ENCODE data around the gene FRYL. TPM values are rescaled to one million over a fixed set of nuclear protein-coding genes. Genes with fewer than 3 reads are reported as not detected.

FRYL gene
- total RNA-seq, 1 donor from 2014 or later, result 30.8 TPM

DNA sequence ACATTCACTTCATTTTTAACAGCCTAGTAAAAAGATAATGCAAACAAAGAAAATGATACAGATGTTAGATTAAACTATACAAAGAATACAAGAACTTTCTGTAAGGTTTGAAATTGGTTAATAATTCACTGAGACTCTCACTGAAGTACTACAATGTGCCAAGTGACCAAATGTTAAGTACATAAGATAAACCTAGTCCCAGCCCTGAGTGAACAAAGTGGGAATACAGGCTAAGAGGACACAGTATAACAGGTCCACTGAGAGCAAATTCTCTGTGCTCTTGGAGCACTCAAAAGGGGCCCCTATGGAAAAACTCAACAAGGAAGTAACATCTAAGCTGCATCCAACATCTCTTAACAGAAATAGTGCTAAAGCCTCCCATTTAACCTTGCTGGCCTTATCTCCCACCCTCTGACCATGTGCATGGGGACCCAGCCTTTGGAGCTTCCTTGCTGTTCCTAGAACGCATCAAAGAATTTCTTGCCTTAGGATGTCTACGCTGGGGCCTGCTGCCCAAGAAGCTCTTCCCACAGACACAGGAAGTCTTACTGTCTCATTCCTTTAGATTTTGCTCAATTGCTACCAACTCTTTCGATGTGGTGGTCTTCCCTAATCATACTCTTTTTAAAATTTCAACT, 176.6 kb downstream of the FRYL start:
- Mint-ChIP-seq H3K4me3 (ENCODE audit: unreplicated experiment) (no peak overlapping the region), H3K9me3 (ENCODE audit: low read depth) (no peaks in the 10 kb centered on the region), H3K4me1 (ENCODE audit: low read depth) (peaks cover 18% of the 10 kb centered on the region), H3K27me3 (ENCODE audit: low read depth) (no peaks in the 10 kb centered on the region), H3K36me3 (ENCODE audit: low read depth) (peaks cover 1% of the 10 kb centered on the region), H3K27ac (ENCODE audit: unreplicated experiment) (no peak overlapping the region)
- DNase-seq (ENCODE audit: low spot score), result no peak
- TF ChIP-seq, protein P1, sequence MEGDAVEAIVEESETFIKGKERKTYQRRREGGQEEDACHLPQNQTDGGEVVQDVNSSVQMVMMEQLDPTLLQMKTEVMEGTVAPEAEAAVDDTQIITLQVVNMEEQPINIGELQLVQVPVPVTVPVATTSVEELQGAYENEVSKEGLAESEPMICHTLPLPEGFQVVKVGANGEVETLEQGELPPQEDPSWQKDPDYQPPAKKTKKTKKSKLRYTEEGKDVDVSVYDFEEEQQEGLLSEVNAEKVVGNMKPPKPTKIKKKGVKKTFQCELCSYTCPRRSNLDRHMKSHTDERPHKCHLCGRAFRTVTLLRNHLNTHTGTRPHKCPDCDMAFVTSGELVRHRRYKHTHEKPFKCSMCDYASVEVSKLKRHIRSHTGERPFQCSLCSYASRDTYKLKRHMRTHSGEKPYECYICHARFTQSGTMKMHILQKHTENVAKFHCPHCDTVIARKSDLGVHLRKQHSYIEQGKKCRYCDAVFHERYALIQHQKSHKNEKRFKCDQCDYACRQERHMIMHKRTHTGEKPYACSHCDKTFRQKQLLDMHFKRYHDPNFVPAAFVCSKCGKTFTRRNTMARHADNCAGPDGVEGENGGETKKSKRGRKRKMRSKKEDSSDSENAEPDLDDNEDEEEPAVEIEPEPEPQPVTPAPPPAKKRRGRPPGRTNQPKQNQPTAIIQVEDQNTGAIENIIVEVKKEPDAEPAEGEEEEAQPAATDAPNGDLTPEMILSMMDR (IDR thresholded peaks at IDR 0.05), result no peak

DNA sequence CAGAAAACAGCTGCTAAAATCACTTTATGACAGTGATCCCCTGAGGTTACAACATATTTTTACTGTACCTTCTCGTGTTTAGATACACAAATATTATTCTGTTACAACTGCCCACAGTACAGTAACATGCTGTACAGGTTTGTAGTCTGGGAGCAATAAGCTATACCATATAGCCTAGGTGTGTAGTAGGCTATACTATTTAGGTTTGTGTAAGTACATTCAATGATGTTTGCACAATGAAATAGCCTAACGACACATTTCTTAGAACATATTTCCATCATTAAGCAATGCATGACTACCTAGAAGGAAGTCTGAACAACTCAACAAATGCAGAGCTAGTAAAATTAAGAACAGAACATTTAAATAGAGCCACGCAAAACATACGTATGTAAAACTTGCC, 177.3 kb downstream of the FRYL start:
- Mint-ChIP-seq H3K27ac (ENCODE audit: unreplicated experiment) (no peak overlapping the region), H3K9me3 (ENCODE audit: low read depth) (no peaks in the 10 kb centered on the region), H3K27me3 (ENCODE audit: low read depth) (no peaks in the 10 kb centered on the region), H3K4me1 (ENCODE audit: low read depth) (peaks cover 18% of the 10 kb centered on the region), H3K36me3 (ENCODE audit: low read depth) (peaks cover 1% of the 10 kb centered on the region), H3K4me3 (ENCODE audit: unreplicated experiment) (no peak overlapping the region)
- DNase-seq (ENCODE audit: low spot score), result no peak
- TF ChIP-seq, protein P1 (IDR thresholded peaks at IDR 0.05), result no peak

DNA sequence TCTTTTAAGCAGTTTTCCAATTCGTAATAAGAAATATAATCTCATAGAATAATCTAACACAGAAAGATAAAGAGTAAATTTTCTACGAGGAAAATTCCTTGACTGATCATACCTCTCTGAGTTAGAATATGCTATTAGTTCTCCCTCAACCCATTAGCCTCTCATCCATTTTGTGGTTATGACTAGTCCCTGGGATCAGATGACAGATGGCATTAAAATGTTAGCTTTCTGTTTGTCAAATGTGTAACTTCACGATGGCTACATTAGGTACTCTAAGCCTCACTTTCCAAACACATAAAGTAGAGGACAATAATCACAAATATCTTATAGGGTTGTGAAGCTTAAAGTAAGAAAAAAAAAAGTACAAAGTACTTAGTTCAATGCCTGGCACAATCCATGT, 177.9 kb downstream of the FRYL start:
- TF ChIP-seq, protein P1 (IDR thresholded peaks at IDR 0.05), result no peak
- H3K9me3 Mint-ChIP-seq (ENCODE audit: low read depth), result no peaks in the 10 kb centered on the region
- H3K36me3 Mint-ChIP-seq (ENCODE audit: low read depth), result peaks cover 1% of the 10 kb centered on the region
- no peak overlapping the region for H3K27ac Mint-ChIP-seq (ENCODE audit: unreplicated experiment)
- no peak overlapping the region for H3K4me3 Mint-ChIP-seq (ENCODE audit: unreplicated experiment)
- no peaks in the 10 kb centered on the region for H3K27me3 Mint-ChIP-seq (ENCODE audit: low read depth)
- no peak for DNase-seq (ENCODE audit: low spot score)
- peaks cover 18% of the 10 kb centered on the region for H3K4me1 Mint-ChIP-seq (ENCODE audit: low read depth)

DNA sequence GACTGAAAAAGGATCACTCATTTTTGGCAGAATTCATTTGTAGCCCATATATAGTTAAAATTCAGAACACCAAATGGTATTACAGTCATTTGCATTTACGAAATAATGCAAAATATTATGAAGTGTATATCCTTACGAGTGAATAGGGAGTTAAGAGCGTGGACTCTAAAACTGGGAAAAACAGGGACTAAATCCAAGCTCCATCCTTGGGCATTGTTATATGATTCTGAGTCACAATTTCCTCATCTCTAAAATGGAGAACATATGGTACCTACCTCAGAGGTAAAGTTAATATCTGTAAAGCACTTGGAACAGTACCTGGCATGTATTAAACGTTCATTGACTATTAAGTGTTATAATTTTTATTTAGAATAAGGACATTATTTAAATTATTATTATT, 183.7 kb downstream of the FRYL start:
- Mint-ChIP-seq H3K27me3 (ENCODE audit: low read depth) (no peaks in the 10 kb centered on the region), H3K9me3 (ENCODE audit: low read depth) (no peaks in the 10 kb centered on the region), H3K27ac (ENCODE audit: unreplicated experiment) (no peak overlapping the region), H3K4me1 (ENCODE audit: low read depth) (no peaks in the 10 kb centered on the region), H3K36me3 (ENCODE audit: low read depth) (peaks cover 7% of the 10 kb centered on the region), H3K4me3 (ENCODE audit: unreplicated experiment) (no peak overlapping the region)
- TF ChIP-seq, protein P1 (IDR thresholded peaks at IDR 0.05), result no peak
- DNase-seq (ENCODE audit: low spot score), result no peak

DNA sequence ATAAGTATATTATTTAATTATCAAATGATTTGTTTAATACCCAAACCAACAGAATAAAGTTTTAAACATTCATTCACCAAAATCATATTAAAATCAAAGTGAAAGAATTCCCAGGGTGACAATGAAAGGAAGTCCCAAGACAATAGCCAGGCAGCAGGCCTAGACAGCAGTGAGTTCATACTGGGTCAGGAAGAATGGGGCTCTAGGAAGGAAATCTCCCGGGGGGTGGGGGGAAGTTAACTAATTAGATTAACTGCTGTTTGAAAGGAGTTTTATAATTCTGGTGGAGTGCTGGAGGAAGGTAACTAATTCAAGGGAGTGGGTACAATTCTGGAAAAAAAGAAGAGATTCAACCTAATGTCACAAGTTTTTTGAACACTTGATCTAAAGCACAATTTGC, 185.9 kb downstream of the FRYL start:
- no peak overlapping the region for H3K27ac Mint-ChIP-seq (ENCODE audit: unreplicated experiment)
- no peaks in the 10 kb centered on the region for H3K4me1 Mint-ChIP-seq (ENCODE audit: low read depth)
- peaks cover 14% of the 10 kb centered on the region for H3K36me3 Mint-ChIP-seq (ENCODE audit: low read depth)
- H3K4me3 Mint-ChIP-seq (ENCODE audit: unreplicated experiment), result no peak overlapping the region
- TF ChIP-seq, protein P1 (IDR thresholded peaks at IDR 0.05), result no peak
- H3K9me3 Mint-ChIP-seq (ENCODE audit: low read depth), result no peaks in the 10 kb centered on the region
- H3K27me3 Mint-ChIP-seq (ENCODE audit: low read depth), result no peaks in the 10 kb centered on the region
- no peak for DNase-seq (ENCODE audit: low spot score)

Measured in chondrocyte (in vitro differentiated cells).